ENCODE measurements around the gene PLXNA1.

PLXNA1 gene

GRCh38 chr3:126979046-126979628 lies 3.8 kb upstream of the PLXNA1 start:
- no peaks in the 10 kb centered on the region for H3K27me3 ChIP-seq (ENCODE audit: insufficient read depth, poor library complexity, severe bottlenecking)
- ATAC-seq (ENCODE audit: low read depth): no peak
- no peaks in the 10 kb centered on the region for H3K36me3 ChIP-seq (ENCODE audit: low read depth)
- TF ChIP-seq, protein P1, sequence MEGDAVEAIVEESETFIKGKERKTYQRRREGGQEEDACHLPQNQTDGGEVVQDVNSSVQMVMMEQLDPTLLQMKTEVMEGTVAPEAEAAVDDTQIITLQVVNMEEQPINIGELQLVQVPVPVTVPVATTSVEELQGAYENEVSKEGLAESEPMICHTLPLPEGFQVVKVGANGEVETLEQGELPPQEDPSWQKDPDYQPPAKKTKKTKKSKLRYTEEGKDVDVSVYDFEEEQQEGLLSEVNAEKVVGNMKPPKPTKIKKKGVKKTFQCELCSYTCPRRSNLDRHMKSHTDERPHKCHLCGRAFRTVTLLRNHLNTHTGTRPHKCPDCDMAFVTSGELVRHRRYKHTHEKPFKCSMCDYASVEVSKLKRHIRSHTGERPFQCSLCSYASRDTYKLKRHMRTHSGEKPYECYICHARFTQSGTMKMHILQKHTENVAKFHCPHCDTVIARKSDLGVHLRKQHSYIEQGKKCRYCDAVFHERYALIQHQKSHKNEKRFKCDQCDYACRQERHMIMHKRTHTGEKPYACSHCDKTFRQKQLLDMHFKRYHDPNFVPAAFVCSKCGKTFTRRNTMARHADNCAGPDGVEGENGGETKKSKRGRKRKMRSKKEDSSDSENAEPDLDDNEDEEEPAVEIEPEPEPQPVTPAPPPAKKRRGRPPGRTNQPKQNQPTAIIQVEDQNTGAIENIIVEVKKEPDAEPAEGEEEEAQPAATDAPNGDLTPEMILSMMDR (IDR thresholded peaks at IDR 0.05; ENCODE audit: poor library complexity, severe bottlenecking): no peak
- no peak overlapping the region for H3K27ac ChIP-seq (ENCODE audit: poor library complexity, severe bottlenecking)
- no peak overlapping the region for H3K4me3 ChIP-seq (ENCODE audit: severe bottlenecking)
- DNase-seq (ENCODE audit: low spot score): no peak
- H3K4me1 ChIP-seq (ENCODE audit: insufficient read depth, poor library complexity, severe bottlenecking): peaks cover 5% of the 10 kb centered on the region
- H3K9me3 ChIP-seq (ENCODE audit: severe bottlenecking): peaks cover 10% of the 10 kb centered on the region

- ATAC-seq (ENCODE audit: low read depth): no peak
These were observed 2.6 kb upstream of the PLXNA1 start for GRCh38 chr3:126980266-126980811.

GRCh38 chr3:126982126-126982470 lies 817 bp upstream of the PLXNA1 start:
- no peaks in the 10 kb centered on the region for H3K27me3 ChIP-seq (ENCODE audit: insufficient read depth, poor library complexity, severe bottlenecking)
- no peak for DNase-seq (ENCODE audit: low spot score)
- peak; percentile 3; the same call in 2 of the 3 replicates for ATAC-seq (ENCODE audit: low read depth)
- peak overlapping the region; percentile 75 for H3K4me3 ChIP-seq (ENCODE audit: severe bottlenecking)
- peaks cover 5% of the 10 kb centered on the region for H3K4me1 ChIP-seq (ENCODE audit: insufficient read depth, poor library complexity, severe bottlenecking)
- TF ChIP-seq, protein P1 (IDR thresholded peaks at IDR 0.05; ENCODE audit: poor library complexity, severe bottlenecking): no peak
- no peaks in the 10 kb centered on the region for H3K9me3 ChIP-seq (ENCODE audit: severe bottlenecking)
- H3K36me3 ChIP-seq (ENCODE audit: low read depth): peaks cover 5% of the 10 kb centered on the region; the same call in 1 of the 2 replicates
- H3K27ac ChIP-seq (ENCODE audit: poor library complexity, severe bottlenecking): peak overlapping the region; percentile 5

More at GRCh38 chr3:126980266-126980811, 2.6 kb upstream of the PLXNA1 start:
- no peaks in the 10 kb centered on the region for H3K36me3 ChIP-seq (ENCODE audit: low read depth)
- peaks cover 2% of the 10 kb centered on the region for H3K9me3 ChIP-seq (ENCODE audit: severe bottlenecking)
- no peak overlapping the region for H3K4me3 ChIP-seq (ENCODE audit: severe bottlenecking)
- no peak overlapping the region for H3K27ac ChIP-seq (ENCODE audit: poor library complexity, severe bottlenecking)
- peaks cover 5% of the 10 kb centered on the region for H3K4me1 ChIP-seq (ENCODE audit: insufficient read depth, poor library complexity, severe bottlenecking)
- no peaks in the 10 kb centered on the region for H3K27me3 ChIP-seq (ENCODE audit: insufficient read depth, poor library complexity, severe bottlenecking)
- TF ChIP-seq, protein P1 (IDR thresholded peaks at IDR 0.05; ENCODE audit: poor library complexity, severe bottlenecking): no peak
- DNase-seq (ENCODE audit: low spot score): no peak

DNA sequence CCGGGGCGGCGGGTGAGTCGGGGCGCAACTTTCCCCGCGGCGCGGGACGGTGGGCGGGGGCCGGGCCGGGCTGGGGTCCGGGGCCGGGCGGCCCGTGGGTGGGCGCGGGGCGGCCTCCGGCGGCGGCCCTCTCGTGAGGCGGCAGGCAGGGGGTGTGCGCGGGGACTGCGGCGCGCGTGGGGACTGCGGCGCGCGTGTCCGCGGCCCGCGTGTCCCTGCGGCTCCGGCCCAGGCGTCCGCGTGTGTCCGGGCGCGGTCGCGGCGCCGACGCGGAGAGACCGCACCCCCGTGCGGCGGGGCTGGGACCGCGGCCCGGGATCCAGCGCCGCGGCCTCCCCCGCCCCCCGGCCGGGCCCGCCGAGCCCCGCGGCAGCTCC lies 349 bp downstream of the PLXNA1 start:
- Histone ChIP-seq H3K27me3 (ENCODE audit: insufficient read depth, poor library complexity, severe bottlenecking) (no peaks in the 10 kb centered on the region), H3K27ac (ENCODE audit: poor library complexity, severe bottlenecking) (peak overlapping the region; percentile 65), H3K36me3 (ENCODE audit: low read depth) (peaks cover 5% of the 10 kb centered on the region; the same call in 1 of the 2 replicates), H3K4me1 (ENCODE audit: insufficient read depth, poor library complexity, severe bottlenecking) (peaks cover 5% of the 10 kb centered on the region), H3K4me3 (ENCODE audit: severe bottlenecking) (peak overlapping the region; percentile 75), H3K9me3 (ENCODE audit: severe bottlenecking) (no peaks in the 10 kb centered on the region)
- no peak; the same call in 2 of the 3 replicates for ATAC-seq (ENCODE audit: low read depth)
- no peak for DNase-seq (ENCODE audit: low spot score)
- TF ChIP-seq, protein P1 (IDR thresholded peaks at IDR 0.05; ENCODE audit: poor library complexity, severe bottlenecking): no peak

Data from RWPE2 (cell line).